HL-60/S4 treated with retinoic acid at 250 ng/mL for 4 days and 3 days (cell line): Measurements from ENCODE around the gene RTEL1.

Experiments used
- in situ Hi-C: fragments of 300-500 bp; cut with MboI; formaldehyde crosslinking; loops from 2 replicates; pipeline ENCODE4 v1.7.0; 2022; ENCODE audit warnings: low sequenced_read_pairs

RTEL1 gene

DNA sequence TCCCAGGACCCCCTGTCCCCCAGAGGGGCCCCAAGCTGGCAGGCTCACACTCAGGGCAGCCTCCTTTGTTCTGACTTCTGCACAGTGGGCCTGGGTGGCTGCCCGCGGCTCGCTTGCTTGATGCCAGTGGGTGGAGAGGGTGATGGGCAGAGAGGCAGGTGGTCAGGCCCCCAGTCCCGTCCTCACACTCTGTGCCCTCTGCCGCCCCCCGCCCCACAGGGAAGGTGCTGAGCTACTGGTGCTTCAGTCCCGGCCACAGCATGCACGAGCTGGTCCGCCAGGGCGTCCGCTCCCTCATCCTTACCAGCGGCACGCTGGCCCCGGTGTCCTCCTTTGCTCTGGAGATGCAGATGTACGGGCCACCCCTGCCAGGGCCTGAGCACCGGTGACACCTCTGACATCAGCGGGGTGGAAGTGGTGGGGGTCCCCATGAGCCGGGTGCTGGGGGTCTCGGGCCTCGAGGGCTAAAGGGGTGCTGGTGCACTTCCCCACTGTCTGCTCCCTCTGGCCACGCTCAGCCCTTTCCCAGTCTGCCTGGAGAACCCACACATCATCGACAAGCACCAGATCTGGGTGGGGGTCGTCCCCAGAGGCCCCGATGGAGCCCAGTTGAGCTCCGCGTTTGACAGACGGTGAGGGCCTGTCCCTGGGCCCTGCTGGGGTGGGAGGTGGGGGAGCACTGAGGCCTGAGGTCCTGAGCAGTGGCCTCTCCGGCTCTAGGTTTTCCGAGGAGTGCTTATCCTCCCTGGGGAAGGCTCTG is 29.5 kb downstream of the RTEL1 start:
- in situ Hi-C loops: no loop called here

DNA sequence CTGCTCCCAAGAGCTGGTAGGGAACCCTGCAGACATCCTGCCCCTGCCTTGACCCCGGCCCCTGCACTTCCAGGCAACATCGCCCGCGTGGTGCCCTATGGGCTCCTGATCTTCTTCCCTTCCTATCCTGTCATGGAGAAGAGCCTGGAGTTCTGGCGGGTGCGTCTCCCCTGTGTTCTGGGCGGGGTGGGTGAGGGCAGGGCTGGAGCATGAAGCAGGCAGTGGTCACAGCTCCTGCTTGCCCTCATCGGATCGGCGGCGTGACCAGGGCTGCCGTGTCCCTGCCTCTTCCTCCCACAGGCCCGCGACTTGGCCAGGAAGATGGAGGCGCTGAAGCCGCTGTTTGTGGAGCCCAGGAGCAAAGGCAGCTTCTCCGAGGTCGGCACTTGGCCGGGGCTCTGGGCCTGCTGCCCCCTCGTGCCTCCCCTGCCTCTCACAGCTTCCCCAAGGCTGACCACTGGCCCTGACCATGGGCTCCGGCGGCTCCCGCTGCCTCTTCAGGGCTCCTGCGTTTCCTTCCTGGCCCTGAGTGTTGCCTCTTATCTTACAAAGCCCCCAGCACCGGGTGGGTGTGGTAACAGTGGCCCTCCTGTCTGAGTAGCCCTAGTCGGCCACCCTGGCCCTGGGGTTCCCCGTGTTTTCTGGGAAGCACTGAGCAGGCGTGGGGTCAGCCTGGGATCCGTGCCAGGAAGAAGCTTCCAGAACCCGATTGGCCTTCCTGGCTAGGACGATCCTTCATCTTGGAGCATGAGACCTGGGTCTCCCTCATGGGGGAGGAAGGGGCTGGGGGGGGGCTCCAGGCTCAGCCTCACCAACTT is 30.3 kb downstream of the RTEL1 start:
- in situ Hi-C loops: no loop called here

DNA sequence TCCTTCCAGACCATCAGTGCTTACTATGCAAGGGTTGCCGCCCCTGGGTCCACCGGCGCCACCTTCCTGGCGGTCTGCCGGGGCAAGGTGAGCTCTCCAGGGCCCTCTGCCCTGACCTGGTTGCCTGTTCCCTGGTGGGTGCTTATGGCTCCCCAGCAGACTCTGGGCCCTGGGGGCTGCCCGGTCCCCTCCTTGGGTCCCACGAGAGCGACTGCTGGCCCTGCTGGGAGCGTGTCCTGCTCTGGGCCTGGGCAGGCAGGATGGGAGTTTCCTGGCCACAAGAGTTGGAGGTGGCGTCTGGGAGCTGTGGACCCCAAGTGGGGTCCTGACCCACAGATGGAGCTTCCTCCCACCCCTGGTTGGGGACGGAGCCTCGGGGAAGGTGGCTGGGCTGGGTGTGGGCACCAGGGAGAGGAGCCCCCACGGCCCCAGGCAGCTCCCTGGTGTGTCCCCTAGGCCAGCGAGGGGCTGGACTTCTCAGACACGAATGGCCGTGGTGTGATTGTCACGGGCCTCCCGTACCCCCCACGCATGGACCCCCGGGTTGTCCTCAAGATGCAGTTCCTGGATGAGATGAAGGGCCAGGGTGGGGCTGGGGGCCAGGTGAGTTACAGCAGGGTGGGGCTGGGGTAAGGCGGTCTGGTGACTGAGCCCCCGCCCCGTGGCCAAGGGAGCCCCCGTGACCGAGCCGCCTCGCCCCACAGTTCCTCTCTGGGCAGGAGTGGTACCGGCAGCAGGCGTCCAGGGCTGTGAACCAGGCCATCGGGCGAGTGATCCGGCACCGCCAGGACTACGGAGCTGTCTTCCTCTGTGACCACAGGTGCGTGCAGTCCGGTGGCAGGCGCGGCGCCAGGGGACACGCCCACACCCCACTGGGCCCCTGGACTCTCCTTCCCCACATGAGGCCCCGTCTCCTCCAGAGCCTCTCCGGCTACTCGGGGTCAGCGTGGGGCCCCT is 31.2 kb downstream of the RTEL1 start:
- in situ Hi-C loops: no loop called here

DNA sequence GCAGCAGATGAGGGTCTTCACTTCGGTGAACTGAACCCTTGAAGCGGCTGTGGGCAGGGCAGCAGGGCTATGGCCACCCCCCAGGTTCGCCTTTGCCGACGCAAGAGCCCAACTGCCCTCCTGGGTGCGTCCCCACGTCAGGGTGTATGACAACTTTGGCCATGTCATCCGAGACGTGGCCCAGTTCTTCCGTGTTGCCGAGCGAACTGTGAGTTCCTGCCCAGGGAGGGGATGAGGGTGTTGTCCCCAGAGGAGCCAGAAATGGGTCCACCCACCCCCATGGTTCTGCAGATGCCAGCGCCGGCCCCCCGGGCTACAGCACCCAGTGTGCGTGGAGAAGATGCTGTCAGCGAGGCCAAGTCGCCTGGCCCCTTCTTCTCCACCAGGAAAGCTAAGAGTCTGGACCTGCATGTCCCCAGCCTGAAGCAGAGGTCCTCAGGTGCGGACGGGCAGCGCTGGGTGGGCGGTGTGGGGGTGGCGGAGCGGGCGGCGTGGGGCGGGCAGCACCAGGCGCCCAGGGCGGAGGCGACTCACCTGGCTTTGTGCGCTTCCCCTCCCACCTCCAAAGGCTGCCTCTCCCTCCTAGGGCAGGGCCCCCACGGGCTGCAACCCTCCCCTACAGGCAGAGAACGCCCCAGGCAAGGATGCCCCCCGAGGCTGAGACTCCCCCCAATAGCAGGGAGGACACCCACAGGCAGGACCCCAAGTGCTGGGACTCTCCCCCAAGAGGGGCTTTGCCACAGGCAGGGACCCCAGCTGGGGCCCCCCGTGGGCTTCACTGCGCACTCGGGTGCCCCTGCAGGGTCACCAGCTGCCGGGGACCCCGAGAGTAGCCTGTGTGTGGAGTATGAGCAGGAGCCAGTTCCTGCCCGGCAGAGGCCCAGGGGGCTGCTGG is 32.1 kb downstream of the RTEL1 start:
- in situ Hi-C loops: no loop called here

DNA sequence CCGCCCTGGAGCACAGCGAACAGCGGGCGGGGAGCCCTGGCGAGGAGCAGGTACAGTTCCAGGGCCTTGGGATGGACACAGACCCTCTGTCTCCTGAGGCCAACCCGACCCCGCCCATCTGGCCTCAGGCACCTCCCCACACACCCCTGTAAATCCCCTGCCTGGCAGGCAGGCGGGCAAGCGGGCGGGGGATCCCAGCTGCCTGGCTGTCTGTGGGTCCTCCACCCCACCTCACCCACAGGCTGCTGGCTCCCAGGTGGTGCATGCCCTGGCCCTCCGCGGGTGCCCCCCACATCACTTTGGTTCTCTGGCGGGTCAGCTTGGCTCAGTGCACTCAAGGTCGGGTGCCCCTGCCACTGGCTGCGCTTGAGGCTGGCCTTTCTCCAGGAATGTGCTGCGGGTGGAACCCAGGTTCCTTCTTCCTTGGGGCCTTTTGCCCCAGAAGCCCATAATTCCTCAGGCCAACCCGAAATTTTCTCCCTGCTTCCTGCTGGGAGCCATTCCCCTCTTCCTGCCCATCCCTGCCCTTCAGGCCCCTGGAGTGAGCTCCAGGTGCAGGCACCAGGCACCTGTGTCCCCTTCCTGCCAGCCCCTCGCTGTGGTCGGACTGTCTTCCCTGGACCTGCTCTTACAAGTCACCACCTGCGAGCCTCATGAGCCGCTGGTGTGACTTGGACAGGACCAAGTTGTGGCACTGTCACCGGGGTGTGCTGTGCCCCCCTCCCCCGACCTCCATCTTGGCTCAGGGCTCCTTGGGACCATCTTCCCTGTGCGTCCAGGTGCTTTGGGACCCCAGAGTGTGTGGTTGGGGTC is 33.0 kb downstream of the RTEL1 start:
- in situ Hi-C loops: no loop called here

DNA sequence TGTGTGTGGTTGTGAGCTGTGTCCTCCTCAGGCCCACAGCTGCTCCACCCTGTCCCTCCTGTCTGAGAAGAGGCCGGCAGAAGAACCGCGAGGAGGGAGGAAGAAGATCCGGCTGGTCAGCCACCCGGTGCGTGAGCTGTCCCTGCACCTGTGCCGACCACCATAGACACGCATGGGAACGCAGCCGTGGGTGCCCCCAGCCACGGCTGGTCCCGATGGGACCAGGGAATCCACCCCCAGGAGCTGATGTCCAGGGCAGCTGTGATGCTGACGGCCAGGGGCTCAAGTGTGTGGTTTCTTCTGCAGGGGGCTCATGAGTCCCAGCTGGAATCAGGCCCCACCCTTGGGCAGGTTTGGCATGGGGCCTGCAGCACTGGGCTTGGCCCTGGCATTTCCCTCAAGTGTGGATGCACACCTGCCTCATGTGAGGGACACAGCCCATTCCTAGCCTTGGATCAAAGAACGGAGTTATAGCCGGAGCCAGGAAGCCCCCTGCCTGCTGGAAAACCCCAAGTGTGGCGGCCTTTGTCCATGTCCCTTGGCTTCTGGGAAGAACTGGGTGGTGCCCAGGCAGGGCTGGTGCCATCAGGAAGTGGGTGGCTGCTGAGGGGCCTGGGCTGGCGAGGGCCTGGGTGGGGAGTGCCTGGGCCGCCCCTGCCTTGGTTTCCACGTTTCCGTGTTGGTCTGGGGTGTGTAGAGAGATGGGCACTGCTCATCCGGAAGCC is 33.8 kb downstream of the RTEL1 start:
- in situ Hi-C loops: no loop called here

DNA sequence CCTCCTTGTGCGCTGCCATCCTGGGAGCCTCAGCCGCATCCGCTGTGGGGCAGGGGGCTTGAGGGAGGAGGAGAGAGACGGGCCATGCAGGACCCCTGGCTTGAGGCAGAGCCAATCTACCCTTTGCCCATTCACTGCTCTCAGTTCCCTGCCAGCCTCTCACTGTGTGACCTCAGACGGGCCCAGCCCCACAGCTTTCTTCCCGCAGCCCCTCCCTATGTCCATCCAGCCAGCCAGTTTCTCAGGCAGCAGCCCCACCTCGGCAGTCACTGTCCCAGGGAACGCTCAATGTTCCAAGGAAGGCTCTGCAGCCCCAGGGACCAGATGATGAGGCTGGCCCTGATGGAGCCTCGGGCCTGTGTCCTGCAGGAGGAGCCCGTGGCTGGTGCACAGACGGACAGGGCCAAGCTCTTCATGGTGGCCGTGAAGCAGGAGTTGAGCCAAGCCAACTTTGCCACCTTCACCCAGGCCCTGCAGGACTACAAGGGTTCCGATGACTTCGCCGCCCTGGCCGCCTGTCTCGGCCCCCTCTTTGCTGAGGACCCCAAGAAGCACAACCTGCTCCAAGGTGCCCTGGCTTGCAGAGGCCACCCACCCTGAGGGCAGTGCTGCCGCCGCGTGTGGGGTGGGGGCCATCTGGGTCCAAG is 34.4 kb downstream of the RTEL1 start:
- in situ Hi-C loops: no loop called here

DNA sequence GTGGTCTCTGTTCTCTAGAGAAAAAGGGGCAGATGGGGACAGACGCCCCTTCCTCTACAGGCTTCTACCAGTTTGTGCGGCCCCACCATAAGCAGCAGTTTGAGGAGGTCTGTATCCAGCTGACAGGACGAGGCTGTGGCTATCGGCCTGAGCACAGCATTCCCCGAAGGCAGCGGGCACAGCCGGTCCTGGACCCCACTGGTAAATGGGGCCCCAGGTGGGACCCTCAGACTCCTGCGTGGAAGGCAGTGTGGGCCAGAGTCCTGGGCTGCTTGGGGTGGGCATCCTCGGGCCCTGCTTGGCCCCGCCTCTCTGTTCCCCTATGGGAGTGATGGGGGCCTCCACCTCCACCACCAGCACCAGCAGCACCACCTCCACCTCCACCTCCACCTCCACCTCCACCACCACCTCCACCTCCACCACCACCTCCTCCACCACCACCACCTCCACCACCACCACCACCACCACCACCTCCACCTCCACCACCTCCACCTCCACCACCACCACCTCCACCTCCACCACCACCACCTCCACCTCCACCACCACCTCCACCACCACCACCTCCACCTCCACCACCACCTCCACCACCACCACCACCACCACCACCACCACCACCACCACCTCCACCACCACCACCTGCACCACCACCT is 35.1 kb downstream of the RTEL1 start:
- in situ Hi-C loops: no loop called here

DNA sequence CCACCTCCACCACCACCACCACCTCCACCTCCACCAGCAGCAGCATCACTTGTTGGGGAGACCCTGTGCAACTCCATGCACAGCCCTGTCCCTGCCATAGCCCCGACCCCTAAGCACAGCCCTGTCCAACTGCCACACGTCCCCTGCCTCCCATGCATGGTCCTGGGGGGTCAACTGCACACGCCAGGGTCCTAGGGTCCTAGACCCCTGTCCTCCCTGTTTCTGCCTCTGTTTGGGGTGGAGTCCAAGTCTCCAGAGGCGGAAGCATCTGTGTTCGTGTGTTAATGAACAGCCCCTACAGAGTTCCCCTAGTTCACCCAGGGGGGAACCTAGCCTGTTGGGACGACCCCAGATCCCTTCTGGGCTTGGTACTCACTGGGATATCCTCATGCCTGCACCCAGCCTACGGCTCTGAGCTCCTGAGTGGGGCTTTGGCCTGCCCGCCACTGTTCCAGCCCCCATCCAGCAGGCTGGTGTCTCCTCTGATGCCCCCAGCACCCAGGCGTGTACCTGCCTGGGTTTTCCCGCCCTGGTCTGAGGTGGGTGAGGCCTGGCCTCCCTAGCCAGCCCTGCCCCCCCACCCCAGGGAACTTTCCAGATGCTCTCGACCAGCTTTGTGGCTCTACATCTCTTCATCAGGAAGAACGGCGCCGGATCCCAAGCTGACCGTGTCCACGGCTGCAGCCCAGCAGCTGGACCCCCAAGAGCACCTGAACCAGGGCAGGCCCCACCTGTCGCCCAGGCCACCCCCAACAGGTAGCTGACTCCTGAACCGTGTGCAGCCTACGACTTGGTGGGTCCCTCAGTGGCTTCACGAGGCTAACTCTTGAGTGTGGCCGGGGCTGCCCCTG is 35.8 kb downstream of the RTEL1 start:
- in situ Hi-C loops: no loop called here

DNA sequence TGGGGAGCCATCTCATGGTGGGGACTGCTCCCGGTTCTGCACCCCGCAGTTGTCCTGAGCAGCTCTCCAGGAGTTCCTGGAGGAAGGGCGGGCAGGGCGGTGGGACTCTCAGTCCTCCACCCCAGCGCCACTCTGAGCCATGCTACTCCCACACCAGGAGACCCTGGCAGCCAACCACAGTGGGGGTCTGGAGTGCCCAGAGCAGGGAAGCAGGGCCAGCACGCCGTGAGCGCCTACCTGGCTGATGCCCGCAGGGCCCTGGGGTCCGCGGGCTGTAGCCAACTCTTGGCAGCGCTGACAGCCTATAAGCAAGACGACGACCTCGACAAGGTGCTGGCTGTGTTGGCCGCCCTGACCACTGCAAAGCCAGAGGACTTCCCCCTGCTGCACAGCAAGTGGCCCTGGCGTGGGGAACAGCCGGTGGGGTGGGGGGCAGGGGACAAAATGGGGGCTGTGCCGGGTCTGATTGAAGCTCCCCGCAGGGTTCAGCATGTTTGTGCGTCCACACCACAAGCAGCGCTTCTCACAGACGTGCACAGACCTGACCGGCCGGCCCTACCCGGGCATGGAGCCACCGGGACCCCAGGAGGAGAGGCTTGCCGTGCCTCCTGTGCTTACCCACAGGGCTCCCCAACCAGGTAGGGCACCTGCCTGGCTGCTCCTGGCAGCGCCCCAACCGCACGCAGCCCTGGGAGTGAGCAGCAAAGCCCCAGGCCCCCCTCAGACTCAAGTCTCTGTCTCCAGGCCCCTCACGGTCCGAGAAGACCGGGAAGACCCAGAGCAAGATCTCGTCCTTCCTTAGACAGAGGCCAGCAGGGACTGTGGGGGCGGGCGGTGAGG is 36.7 kb downstream of the RTEL1 start:
- in situ Hi-C loops: no loop called here

DNA sequence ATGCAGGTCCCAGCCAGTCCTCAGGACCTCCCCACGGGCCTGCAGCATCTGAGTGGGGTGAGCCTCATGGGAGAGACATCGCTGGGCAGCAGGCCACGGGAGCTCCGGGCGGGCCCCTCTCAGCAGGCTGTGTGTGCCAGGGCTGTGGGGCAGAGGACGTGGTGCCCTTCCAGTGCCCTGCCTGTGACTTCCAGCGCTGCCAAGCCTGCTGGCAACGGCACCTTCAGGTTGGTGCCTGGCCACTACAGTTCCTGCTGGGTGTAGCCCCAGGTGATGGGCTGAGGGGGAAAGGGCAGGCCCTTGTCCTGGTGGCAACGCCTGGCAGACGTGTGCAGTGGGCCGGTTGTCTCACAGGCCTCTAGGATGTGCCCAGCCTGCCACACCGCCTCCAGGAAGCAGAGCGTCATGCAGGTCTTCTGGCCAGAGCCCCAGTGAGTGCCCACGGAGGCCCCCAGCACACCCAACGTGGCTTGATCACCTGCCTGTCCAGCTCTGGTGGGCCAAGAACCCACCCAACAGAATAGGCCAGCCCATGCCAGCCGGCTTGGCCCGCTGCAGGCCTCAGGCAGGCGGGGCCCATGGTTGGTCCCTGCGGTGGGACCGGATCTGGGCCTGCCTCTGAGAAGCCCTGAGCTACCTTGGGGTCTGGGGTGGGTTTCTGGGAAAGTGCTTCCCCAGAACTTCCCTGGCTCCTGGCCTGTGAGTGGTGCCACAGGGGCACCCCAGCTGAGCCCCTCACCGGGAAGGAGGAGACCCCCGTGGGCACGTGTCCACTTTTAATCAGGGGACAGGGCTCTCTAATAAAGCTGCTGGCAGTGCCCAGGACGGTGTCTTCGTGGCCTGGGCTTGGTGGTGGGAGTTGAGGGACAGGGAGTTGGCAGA is 37.6 kb downstream of the RTEL1 start:
- in situ Hi-C loops: no loop called here

DNA sequence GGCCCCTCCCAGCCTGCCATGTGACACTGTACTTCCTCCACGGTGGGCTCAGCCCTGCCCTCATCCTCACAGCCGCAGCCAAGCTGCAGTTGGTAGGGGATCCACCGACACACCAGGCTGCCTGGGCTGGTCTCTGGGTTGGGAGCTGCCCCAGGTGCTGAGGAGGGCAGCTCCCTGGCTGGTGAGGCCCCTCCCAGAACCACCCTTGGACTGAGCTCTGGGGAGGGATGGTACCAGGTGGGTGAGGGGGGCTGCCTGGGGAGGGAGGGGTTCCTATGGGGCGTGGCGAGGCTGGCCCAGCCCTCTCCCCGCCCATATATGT is 38.2 kb downstream of the RTEL1 start:
- in situ Hi-C loops: no loop called here

DNA sequence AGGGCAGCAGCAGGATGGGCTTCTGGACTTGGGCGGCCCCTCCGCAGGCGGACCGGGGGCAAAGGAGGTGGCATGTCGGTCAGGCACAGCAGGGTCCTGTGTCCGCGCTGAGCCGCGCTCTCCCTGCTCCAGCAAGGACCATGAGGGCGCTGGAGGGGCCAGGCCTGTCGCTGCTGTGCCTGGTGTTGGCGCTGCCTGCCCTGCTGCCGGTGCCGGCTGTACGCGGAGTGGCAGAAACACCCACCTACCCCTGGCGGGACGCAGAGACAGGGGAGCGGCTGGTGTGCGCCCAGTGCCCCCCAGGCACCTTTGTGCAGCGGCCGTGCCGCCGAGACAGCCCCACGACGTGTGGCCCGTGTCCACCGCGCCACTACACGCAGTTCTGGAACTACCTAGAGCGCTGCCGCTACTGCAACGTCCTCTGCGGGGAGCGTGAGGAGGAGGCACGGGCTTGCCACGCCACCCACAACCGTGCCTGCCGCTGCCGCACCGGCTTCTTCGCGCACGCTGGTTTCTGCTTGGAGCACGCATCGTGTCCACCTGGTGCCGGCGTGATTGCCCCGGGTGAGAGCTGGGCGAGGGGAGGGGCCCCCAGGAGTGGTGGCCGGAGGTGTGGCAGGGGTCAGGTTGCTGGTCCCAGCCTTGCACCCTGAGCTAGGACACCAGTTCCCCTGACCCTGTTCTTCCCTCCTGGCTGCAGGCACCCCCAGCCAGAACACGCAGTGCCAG is 38.7 kb downstream of the RTEL1 start, which contains the start of gene TNFRSF6B:
TNFRSF6B (plus strand) TSS at position 25 of the 729 bp plus-strand sequence; CDS start at position 141, 116 bp downstream.
- in situ Hi-C loops: no loop called here

DNA sequence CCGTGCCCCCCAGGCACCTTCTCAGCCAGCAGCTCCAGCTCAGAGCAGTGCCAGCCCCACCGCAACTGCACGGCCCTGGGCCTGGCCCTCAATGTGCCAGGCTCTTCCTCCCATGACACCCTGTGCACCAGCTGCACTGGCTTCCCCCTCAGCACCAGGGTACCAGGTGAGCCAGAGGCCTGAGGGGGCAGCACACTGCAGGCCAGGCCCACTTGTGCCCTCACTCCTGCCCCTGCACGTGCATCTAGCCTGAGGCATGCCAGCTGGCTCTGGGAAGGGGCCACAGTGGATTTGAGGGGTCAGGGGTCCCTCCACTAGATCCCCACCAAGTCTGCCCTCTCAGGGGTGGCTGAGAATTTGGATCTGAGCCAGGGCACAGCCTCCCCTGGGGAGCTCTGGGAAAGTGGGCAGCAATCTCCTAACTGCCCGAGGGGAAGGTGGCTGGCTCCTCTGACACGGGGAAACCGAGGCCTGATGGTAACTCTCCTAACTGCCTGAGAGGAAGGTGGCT is 39.3 kb downstream of the RTEL1 start:
- in situ Hi-C loops: no loop called here
